Erythroblast (primary cell): ENCODE data around the gene S1PR4.

Experiments
- DNase-seq, 2 experiments: peaks; one replicate each; lab custom pipeline; 2025; lab: John Stamatoyannopoulos, UW
- GATA1 ChIP-seq: IDR thresholded peaks from 2 replicates; pipeline ENCODE4 v1.6.1; 2011; ENCODE audit warnings: low read depth, mild to moderate bottlenecking, control low read depth, low read length, moderate library complexity
- POLR2A ChIP-seq: IDR thresholded peaks from 2 replicates; pipeline ENCODE4 v1.6.1; 2011; ENCODE audit warnings: mild to moderate bottlenecking, low read length

S1PR4 gene, protein sequence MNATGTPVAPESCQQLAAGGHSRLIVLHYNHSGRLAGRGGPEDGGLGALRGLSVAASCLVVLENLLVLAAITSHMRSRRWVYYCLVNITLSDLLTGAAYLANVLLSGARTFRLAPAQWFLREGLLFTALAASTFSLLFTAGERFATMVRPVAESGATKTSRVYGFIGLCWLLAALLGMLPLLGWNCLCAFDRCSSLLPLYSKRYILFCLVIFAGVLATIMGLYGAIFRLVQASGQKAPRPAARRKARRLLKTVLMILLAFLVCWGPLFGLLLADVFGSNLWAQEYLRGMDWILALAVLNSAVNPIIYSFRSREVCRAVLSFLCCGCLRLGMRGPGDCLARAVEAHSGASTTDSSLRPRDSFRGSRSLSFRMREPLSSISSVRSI

DNA sequence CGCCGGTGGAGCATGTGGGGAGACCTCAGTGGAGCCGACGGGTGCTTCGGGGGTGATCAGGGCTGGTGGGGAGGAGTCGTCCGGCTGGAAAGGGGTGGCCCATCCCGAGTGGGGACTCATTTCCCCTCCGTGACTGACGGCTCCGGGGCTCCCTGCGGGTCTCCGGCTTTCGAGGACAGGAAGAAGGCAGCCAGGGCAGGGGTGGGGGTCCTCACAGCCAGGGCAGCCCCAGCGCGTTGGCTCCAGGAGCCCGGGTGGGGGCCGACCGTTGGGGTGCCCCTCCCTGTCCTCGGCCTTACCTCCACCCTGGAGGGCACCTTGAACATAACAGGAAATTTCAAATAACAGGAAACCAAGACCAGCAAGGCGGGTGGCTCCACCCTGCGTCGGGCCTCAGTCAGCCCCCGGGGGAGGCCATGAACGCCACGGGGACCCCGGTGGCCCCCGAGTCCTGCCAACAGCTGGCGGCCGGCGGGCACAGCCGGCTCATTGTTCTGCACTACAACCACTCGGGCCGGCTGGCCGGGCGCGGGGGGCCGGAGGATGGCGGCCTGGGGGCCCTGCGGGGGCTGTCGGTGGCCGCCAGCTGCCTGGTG lies at the start of gene S1PR4:
TSS of gene S1PR4 (plus strand) at position 393 of the 596 bp plus-strand sequence. CDS start at position 417, 24 bp downstream.
- DNase-seq = peak; percentile 64 to 74
- TF ChIP-seq POLR2A (peak; percentile 71), GATA1 (no peak)

GRCh38 chr19:3129112-3129511 lies 49.5 kb upstream of the S1PR4 start:
- TF ChIP-seq GATA1 (no peak), POLR2A (no peak)
- peak in 1 of 2 experiments; percentile 50 for DNase-seq

DNA sequence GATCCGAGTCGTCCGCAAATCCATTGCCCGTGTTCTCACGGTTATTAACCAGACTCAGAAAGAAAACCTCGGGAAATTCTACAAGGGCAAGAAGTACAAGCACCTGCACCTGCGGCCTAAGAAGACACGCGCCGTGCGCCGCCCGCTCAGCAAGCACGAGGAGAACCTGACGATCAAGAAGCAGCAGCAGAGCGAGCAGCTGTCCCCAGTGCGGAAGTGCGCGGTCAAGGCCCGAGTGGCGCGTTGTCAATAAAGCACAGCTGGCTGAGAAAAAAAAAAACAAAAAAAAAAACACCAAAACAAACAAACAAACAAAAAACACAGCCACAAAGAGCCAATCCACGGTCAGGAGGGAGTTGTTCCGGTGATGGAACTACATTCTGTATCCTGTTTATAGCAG lies 47.4 kb upstream of the S1PR4 start:
- DNase-seq = no peak
- TF ChIP-seq POLR2A = no peak
- TF ChIP-seq GATA1 = no peak

GRCh38 chr19:3132971-3133792 lies 45.4 kb upstream of the S1PR4 start:
- TF ChIP-seq GATA1 (no peak), POLR2A (peak; percentile 63)
- peak; percentile 76 to 90 for DNase-seq

DNA sequence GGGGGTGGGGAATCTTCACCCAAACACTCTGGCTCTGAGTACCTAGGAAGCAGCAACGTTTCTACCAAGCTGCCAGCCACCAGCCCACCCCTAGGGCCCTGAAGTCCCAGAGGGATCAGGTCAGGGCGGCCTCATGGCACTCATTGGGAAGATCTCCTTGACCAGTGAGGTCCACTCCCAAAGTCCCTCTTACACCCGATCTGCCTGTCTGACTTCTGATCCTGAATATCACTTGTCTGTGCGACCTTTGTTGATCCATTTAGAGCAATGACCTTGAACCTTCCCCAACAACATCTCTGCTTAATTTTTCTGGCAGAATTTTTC lies 44.8 kb upstream of the S1PR4 start:
- no peak for DNase-seq
- peak; percentile 10 for TF ChIP-seq POLR2A
- TF ChIP-seq GATA1 = no peak

- peak; percentile 39 for TF ChIP-seq POLR2A
- no peak for TF ChIP-seq GATA1
- DNase-seq = peak in 1 of 2 experiments; percentile 34
Measured at GRCh38 chr19:3135961-3136683, 42.4 kb upstream of the S1PR4 start, which contains the start of gene GNA15. TSS of gene GNA15 (plus strand) at chr19:3136033. CDS start at chr19:3136451, 418 bp downstream.

DNA sequence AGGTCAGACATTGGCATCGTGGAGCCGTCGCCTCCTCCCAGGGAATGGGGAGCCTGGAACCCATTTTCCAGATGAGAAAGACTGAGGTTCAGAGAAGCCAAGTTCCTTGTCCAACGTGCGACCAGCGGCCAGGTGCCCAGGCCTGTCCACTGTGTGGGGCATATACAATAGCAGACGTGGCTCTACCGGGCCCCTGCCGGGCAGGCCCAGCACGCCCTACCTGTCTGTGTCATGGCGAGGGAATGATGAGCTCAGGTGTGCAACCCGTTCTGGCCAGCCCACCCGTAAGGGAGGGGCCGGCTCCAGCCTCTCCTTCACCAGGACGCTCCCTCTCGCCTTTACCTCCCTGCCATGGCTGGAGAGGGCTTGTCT lies 41.9 kb upstream of the S1PR4 start:
- no peak for TF ChIP-seq GATA1
- TF ChIP-seq POLR2A = peak; percentile 15
- no peak for DNase-seq

DNA sequence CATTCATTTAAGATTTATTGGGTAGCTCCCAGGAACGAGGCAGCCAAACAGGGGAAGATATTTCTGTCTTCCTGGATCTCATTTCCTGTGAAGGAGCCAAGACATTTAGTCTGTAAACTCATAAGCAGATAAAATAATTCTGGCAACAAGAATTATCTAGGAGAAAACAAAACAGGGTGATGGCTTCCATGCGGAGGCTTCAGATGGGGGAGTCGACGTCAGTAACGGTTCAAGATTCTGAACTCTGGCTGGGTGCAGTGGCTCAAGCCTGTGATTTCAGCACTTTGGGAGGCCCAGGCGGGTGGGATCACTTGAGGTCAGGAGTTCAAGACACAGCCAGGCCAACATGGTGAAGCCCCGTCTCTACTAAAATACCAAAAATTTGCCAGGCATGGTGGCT lies 41.5 kb upstream of the S1PR4 start:
- no peak for DNase-seq
- TF ChIP-seq POLR2A = no peak
- TF ChIP-seq GATA1 = no peak

DNA sequence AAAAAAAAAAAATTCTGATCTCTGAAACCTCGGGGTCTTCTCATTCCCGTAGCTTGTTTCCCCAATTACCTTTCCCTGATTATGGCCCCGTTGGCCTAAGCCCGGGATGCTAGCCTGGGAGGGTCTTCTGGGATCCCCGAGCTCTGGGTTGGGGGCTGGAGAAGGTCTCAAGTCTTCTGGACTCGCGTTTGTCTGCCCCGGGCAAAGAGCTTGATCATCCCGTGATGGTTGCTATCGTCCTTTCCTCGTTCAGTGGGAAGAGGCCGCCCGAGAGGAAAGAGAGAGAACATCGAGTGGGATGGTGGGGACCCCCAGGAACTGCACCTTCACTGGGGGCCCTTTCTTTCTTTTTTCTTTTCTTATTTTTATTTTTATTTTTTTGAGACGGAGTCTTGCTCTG lies 40.3 kb upstream of the S1PR4 start:
- no peak for DNase-seq
- no peak for TF ChIP-seq GATA1
- TF ChIP-seq POLR2A = no peak

- TF ChIP-seq GATA1 (no peak), POLR2A (no peak)
- no peak for DNase-seq
Measured at GRCh38 chr19:3140667-3141038, 37.9 kb upstream of the S1PR4 start.

DNA sequence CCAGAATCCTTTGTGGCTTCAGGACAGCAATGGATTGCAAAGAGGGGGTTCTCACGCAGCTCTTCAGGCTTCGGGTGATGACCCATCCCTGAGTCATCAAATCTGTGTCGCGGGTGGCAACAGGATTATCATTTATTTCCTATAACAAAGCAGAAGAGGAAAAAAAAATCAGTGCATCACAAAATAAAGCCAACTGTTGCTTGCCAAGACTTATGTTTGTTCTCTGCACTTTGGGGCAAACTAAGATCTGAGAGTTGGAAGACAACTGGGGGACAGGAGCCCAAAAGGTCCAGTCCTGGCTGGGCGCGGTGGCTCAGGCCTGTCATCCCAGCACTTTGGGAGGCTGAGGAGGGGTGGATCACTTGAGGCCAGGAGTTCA lies 36.3 kb upstream of the S1PR4 start:
- TF ChIP-seq GATA1 (no peak), POLR2A (no peak)
- DNase-seq = no peak

DNA sequence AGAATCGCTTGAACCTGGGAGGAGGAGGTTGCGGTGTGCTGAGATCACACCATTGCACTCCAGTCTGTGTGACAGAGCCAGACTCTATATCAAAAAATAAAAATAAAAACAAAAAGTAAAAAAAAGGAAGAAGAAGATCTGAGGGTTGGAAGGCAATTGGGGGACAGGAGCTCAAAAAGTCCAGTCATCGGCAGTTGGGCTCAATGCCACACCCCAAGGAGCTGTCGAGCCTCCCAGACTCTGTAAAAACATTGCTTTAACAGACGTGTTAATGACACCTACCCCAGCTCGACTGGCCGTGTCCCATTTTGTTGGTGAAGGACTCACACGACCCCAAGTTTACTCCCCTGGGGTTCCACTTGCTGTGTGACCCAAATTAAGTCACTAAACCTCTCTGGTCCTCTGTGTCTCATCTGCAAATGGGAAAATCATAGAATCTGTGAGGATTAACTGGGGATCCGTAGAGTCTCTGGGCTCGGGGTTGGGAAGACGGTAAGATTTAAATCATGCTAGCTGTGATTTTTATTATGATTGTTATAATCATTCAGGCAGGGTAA lies 35.7 kb upstream of the S1PR4 start:
- TF ChIP-seq GATA1 = no peak
- no peak for TF ChIP-seq POLR2A
- DNase-seq = no peak
